K562 (cell line): ENCODE measurements around the gene FCHO1. TPM values are rescaled to one million over a fixed set of nuclear protein-coding genes. Genes with fewer than 3 reads are reported as not detected.

ENCODE experiments used
- ERF ChIP-seq: fragments of 450-650 bp; formaldehyde crosslinking; IDR thresholded peaks from 2 replicates; pipeline ENCODE4 v1.4.0; 2020; ENCODE audit warnings: mild to moderate bottlenecking, mixed read lengths
- HDAC2 ChIP-seq: fragments of 450-650 bp; IDR thresholded peaks from 2 replicates; pipeline ENCODE4 v1.6.1; 2016; ENCODE audit warnings: mild to moderate bottlenecking
- MGA ChIP-seq: fragments of 450-650 bp; IDR thresholded peaks from 2 replicates; pipeline ENCODE4 v1.6.1; 2016; ENCODE audit warnings: mild to moderate bottlenecking, moderate library complexity
- NCOA6 ChIP-seq: fragments of 450-650 bp; IDR thresholded peaks from 2 replicates; pipeline ENCODE4 v1.6.1; 2017; ENCODE audit warnings: mild to moderate bottlenecking
- NFRKB ChIP-seq: fragments of 450-650 bp; IDR thresholded peaks from 2 replicates; pipeline ENCODE4 v1.6.1; 2016; ENCODE audit warnings: low read depth
- PYGO2 ChIP-seq: fragments of 450-650 bp; IDR thresholded peaks from 2 replicates; pipeline ENCODE4 v1.6.1; 2016; ENCODE audit warnings: mild to moderate bottlenecking, missing genetic modification characterization, moderate library complexity, missing compliant biosample characterization
- SMARCA5 ChIP-seq: fragments of 450-650 bp; IDR thresholded peaks from 2 replicates; pipeline ENCODE4 v1.6.1; 2016
- SRSF7 ChIP-seq: fragments of 200-400 bp; formaldehyde crosslinking; optimal IDR thresholded peaks from 2 replicates; pipeline ENCODE3; 2017; ENCODE audit warnings: mild to moderate bottlenecking, low read depth, low read length
- UBTF ChIP-seq, 2 experiments: IDR thresholded peaks; 2 replicates each; pipeline ENCODE4 v1.6.1; 2012; ENCODE audit warnings: improper control_type of control experiment in 2 of 2, low read depth in 2 of 2, low read length in 2 of 2, borderline replicate concordance in 1 of 2
- polyA plus RNA-seq, 8 experiments: library from polyadenylated mRNA; depleted of rRNA in 4 of 8; stranded (reverse) in 5 of 8; unstranded in 3 of 8; fragments of >200 nt; fragmentation: Nextera tagmentation in 2 of 8; fragmentation: Illumina TruSeq in 1 of 8; extraction: Ambion mirVana in 2 of 8; extraction: Trizol in 1 of 8; gene quantifications; 2 replicates each; pipeline versions ENCODE4 v1.2.1 to v1.2.3, GENCODE V29; 2011 to 2014; ENCODE audit warnings: inconsistent platforms in 1 of 8, missing spikeins in 1 of 8
- total RNA-seq, 7 experiments: library from RNA; depleted of rRNA in 6 of 7; stranded (reverse); fragments of >200 nt in 6 of 7; fragmentation: Illumina TruSeq in 2 of 7; extraction: Trizol in 2 of 7; gene quantifications; 2 replicates each; pipeline versions ENCODE4 v1.2.1 to v1.2.3, GENCODE V29; 2011 to 2021; ENCODE audit warnings: low replicate concordance in 1 of 7

FCHO1 gene
- total and polyA plus RNA-seq, 9 of the 15 experiments (the other 6 are each of a cell fraction or from before 2014, with no cell fraction given) = 0.21 to 58.9 (median 18.3) TPM

GRCh38 chr19:17741456-17741855, 9.8 kb upstream of the FCHO1 start (continued):
- TF ChIP-seq NFRKB (no peak), HDAC2 (0 out of 2 replicates have a peak, but pooled peaks have one; percentile 47), MGA (no peak), SRSF7 (no peak), PYGO2 (no peak), NCOA6 (no peak), UBTF (IDR thresholded peaks at IDR 0.05; ENCODE audit: borderline replicate concordance in 1 of 2, low read depth in 2 of 2, low read length in 2 of 2) (no peak), ERF (no peak), SMARCA5 (peak; percentile 86; the same call in 1 of the 2 replicates)
